BLaER1 treated with 17β-estradiol and CSF1 and Interleukin-3, amounts not matched to agents 10 nM and 100 nM (cell line): Measurements from ENCODE around the gene CYP3A4.

Experiments
- H3K27ac ChIP-seq, 11 experiments: shearing (Covaris generic); formaldehyde crosslinking; 2 replicates each; pipeline ENCODE4 v1.8.1; 2022
- H3K27me3 ChIP-seq, 11 experiments: shearing (Covaris generic); formaldehyde crosslinking; 2 replicates each; pipeline ENCODE4 v1.8.1; 2022
- H3K36me3 ChIP-seq, 11 experiments: shearing (Covaris generic); formaldehyde crosslinking; 2 replicates each; pipeline ENCODE4 v1.8.1; 2022
- H3K4me1 ChIP-seq, 10 experiments: shearing (Covaris generic); formaldehyde crosslinking; 2 replicates each; pipeline ENCODE4 v1.8.1; 2022
- H3K4me2 ChIP-seq, 11 experiments: shearing (Covaris generic); formaldehyde crosslinking; 2 replicates each; pipeline ENCODE4 v1.8.1; 2022
- H3K4me3 ChIP-seq, 10 experiments: shearing (Covaris generic); formaldehyde crosslinking; 2 replicates each; pipeline ENCODE4 v1.8.1; 2022
- H3K9ac ChIP-seq, 11 experiments: shearing (Covaris generic); formaldehyde crosslinking; 2 replicates each; pipeline ENCODE4 v1.8.1; 2022
- H3K9me3 ChIP-seq, 11 experiments: shearing (Covaris generic); formaldehyde crosslinking; replicated peaks in 1 of 11; 2 replicates each; pipeline ENCODE4 v1.8.1; 2022
- H4K20me1 ChIP-seq, 11 experiments: shearing (Covaris generic); formaldehyde crosslinking; 2 replicates each; pipeline ENCODE4 v1.8.1; 2022
- Cebpa-rat ChIP-seq, 11 experiments: shearing (Covaris generic); IDR thresholded peaks; 2 replicates each; pipeline ENCODE4 v1.8.1; 2022

The CYP3A4 gene

DNA sequence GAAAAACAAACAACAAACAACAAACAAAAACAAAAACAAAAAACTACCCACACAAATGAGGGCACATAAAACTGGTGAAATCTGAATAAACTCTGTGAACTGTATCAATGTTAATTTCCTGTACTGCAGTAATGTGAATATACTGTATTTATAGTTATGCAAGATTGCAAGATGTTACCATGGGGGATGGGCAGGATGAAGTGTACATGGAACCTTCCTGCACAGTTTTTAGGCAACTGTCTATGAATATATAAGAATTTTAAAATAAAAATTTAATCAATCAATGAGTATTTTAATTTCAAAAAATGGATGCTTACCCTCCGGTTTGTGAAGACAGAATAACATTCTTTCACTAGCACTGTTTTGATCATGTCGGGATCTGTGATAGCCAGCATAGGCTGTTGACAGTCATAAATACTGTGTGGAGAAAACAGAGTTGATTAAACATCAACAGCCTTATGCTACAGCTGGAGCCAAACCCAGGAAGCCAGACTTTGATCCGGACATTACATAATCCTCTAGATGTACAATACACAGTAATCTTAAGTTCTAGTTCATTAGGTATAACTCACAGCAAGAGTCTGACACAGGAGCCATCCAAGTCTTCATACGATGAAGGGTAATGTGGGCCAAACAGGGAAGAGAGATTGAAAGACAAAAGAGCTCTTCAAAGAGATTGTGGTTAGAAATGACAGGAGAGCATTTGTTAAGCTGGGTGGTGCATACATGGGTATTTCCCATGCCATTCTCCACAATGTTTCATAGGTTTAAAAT lies 63.8 kb downstream of the CYP3A4 start:
- peaks cover 0 to 6% (median 0%) of the 10 kb centered on the region in 11 experiments; a peak in 2 of 22 replicates for H3K9me3 ChIP-seq
- no peak overlapping the region for H3K27ac ChIP-seq
- no peak overlapping the region for H3K4me2 ChIP-seq
- H4K20me1 ChIP-seq, result no peaks in the 10 kb centered on the region
- H3K36me3 ChIP-seq, result no peaks in the 10 kb centered on the region
- H3K4me3 ChIP-seq, result no peak overlapping the region
- no peak overlapping the region for H3K9ac ChIP-seq
- no peaks in the 10 kb centered on the region for H3K27me3 ChIP-seq
- no peak for TF ChIP-seq Cebpa-rat (IDR thresholded peaks at IDR 0.05)
- H3K4me1 ChIP-seq, result no peaks in the 10 kb centered on the region

DNA sequence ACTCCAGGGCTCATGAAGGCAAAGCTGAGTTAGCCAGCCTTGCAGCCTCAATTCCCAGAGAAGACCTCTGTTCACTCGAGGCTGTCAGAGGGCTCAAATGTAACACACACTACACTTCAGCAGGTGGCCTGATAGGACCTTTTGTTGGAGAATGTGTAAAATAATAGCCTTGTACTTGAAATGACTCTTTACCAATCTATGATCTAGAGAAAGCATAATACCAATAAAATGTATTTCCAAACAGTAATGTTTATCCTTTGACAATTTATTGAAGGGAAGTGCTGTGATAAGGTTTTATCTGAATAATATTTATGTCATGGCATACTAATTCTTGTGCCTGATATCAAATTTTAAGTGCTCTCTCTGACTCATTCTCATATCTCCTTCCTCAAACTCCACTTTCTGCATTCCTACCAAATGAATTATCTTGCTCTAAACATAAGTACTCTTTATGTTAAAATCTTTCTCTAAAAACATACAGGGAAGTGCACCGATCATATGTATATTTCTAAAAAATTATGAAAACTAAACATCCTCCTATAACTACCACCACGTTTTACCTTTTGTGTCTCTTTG lies 69.9 kb downstream of the CYP3A4 start:
- Histone ChIP-seq H3K4me1 (no peaks in the 10 kb centered on the region), H3K36me3 (no peaks in the 10 kb centered on the region), H3K9me3 (peaks cover 0 to 10% (median 4%) of the 10 kb centered on the region in 11 experiments; a peak in 6 of 22 replicates), H3K27me3 (no peaks in the 10 kb centered on the region), H3K4me3 (no peak overlapping the region), H3K9ac (no peak overlapping the region), H3K27ac (no peak overlapping the region), H4K20me1 (no peaks in the 10 kb centered on the region), H3K4me2 (no peak overlapping the region)
- no peak for TF ChIP-seq Cebpa-rat (IDR thresholded peaks at IDR 0.05)

GRCh38 chr7:99709838-99710578 lies 74.0 kb downstream of the CYP3A4 start:
- no peaks in the 10 kb centered on the region for H3K27me3 ChIP-seq
- no peaks in the 10 kb centered on the region for H3K36me3 ChIP-seq
- no peaks in the 10 kb centered on the region for H3K4me1 ChIP-seq
- H3K4me2 ChIP-seq, result no peak overlapping the region
- H3K9me3 ChIP-seq, result peaks cover 0 to 6% (median 4%) of the 10 kb centered on the region in 11 experiments; a peak in 5 of 22 replicates
- no peak overlapping the region for H3K4me3 ChIP-seq
- H4K20me1 ChIP-seq, result no peaks in the 10 kb centered on the region
- H3K9ac ChIP-seq, result no peak overlapping the region; a peak in 1 of 22 replicates
- H3K27ac ChIP-seq, result no peak overlapping the region
- no peak for TF ChIP-seq Cebpa-rat (IDR thresholded peaks at IDR 0.05)

GRCh38 chr7:99709260-99709659 lies 74.7 kb downstream of the CYP3A4 start:
- no peaks in the 10 kb centered on the region for H3K36me3 ChIP-seq
- H3K27me3 ChIP-seq, result no peaks in the 10 kb centered on the region
- H3K9me3 ChIP-seq, result no peaks in the 10 kb centered on the region
- no peaks in the 10 kb centered on the region for H4K20me1 ChIP-seq
- no peaks in the 10 kb centered on the region for H3K4me1 ChIP-seq
- no peak overlapping the region for H3K4me2 ChIP-seq
- TF ChIP-seq Cebpa-rat (IDR thresholded peaks at IDR 0.05), result no peak
- no peak overlapping the region for H3K27ac ChIP-seq
- H3K9ac ChIP-seq, result no peak overlapping the region
- no peak overlapping the region for H3K4me3 ChIP-seq

DNA sequence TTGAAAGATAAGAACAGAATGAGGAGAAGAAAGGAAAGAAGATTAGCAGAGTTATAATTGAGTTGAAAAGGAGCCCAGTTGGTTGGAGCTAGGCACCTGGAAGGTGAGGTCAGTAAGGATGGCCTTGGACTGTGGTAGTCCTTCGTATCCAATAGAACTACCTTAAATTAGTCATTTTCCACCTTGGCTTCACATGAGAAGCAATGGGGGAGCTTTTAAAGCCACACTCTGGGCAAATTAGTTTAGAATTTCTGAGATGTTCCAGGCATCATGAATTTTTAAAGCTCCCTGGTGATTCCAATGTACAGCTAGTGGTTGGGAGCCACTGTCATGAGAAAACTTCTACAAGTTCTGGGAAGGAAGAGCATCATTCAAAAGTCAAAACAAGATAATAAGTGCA lies 76.9 kb downstream of the CYP3A4 start:
- Histone ChIP-seq H3K4me2 (no peak overlapping the region), H3K9me3 (peaks cover 0 to 3% (median 0%) of the 10 kb centered on the region in 11 experiments; a peak in 1 of 22 replicates), H3K4me3 (no peak overlapping the region), H3K27me3 (no peaks in the 10 kb centered on the region), H3K4me1 (no peaks in the 10 kb centered on the region), H3K27ac (no peak overlapping the region), H3K36me3 (no peaks in the 10 kb centered on the region), H3K9ac (no peak overlapping the region), H4K20me1 (no peaks in the 10 kb centered on the region)
- no peak for TF ChIP-seq Cebpa-rat (IDR thresholded peaks at IDR 0.05)
